ENCODE data around the gene MCL1. TPM values are rescaled to one million over a fixed set of nuclear protein-coding genes. Genes with fewer than 3 reads are reported as not detected.
"Not testable (repeated sequence)": the region's sequence is repeated elsewhere in the genome, so short reads cannot be mapped to it uniquely, and the experiment has no call there.

Gene MCL1
- polyA plus RNA-seq, 1 donor, result 200 TPM

- not testable (repeated sequence) for DNase-seq
Observed at GRCh38 chr1:150605451-150605731, 26.0 kb upstream of the MCL1 start.

GRCh38 chr1:150604226-150604588 lies 24.8 kb upstream of the MCL1 start:
- DNase-seq, result no peak

- DNase-seq, result no peak
Observed at GRCh38 chr1:150603711-150604110, 24.3 kb upstream of the MCL1 start.

GRCh38 chr1:150602372-150602771 lies 23.0 kb upstream of the MCL1 start:
- DNase-seq, result not testable (repeated sequence)

GRCh38 chr1:150601540-150601939 lies 22.1 kb upstream of the MCL1 start:
- DNase-seq, result no peak

GRCh38 chr1:150598346-150598745 lies 18.9 kb upstream of the MCL1 start:
- not testable (repeated sequence) for DNase-seq

- DNase-seq, result no peak
Observed at GRCh38 chr1:150596976-150597375, 17.6 kb upstream of the MCL1 start.

- no peak for DNase-seq
Observed at GRCh38 chr1:150596095-150596892, 16.9 kb upstream of the MCL1 start.

- DNase-seq, result no peak
Observed at GRCh38 chr1:150582371-150582770, 3.0 kb upstream of the MCL1 start.

GRCh38 chr1:150581962-150582361 lies 2.6 kb upstream of the MCL1 start:
- DNase-seq, result not testable (repeated sequence)

GRCh38 chr1:150581437-150581836 lies 2.0 kb upstream of the MCL1 start:
- DNase-seq, result not testable (repeated sequence)

GRCh38 chr1:150580966-150581365 lies 1.6 kb upstream of the MCL1 start:
- not testable (repeated sequence) for DNase-seq

GRCh38 chr1:150579945-150580642 lies 684 bp upstream of the MCL1 start:
- DNase-seq, result no peak

- no peak for DNase-seq
Observed at GRCh38 chr1:150578272-150579109, 919 bp downstream of the MCL1 start.

- DNase-seq, result no peak
Observed at GRCh38 chr1:150577557-150578271, 1.7 kb downstream of the MCL1 start.

GRCh38 chr1:150576794-150577556 lies 2.4 kb downstream of the MCL1 start:
- no peak for DNase-seq

GRCh38 chr1:150576367-150576711 lies 3.1 kb downstream of the MCL1 start:
- DNase-seq, result no peak

GRCh38 chr1:150575518-150576366 lies 3.7 kb downstream of the MCL1 start:
- DNase-seq, result no peak

- no peak for DNase-seq
Observed at GRCh38 chr1:150575072-150575489, 4.3 kb downstream of the MCL1 start.

- DNase-seq, result no peak
Observed at GRCh38 chr1:150574260-150575071, 4.9 kb downstream of the MCL1 start.
